Fibroblast of lung (primary cell): ENCODE data around the gene GRAMD4. TPM values are rescaled to one million over a fixed set of nuclear protein-coding genes. Genes with fewer than 3 reads are reported as not detected.

Experiments
- DNase-seq, 2 donors: peaks; one replicate each; pipeline versions ENCODE4 v3.0.0 to v3.0.0-alpha.2; 2010; ENCODE audit warnings: low read depth in 2 of 2
- H2AFZ ChIP-seq: 2 replicates; pipeline ENCODE4 v1.5.1; 2012; ENCODE audit warnings: low read length, control low read depth, inconsistent platforms
- H3K27ac ChIP-seq: 2 replicates; pipeline ENCODE4 v1.5.1; 2011; ENCODE audit warnings: low read length, control low read depth; ENCODE audit not compliant: insufficient read depth
- H3K27me3 ChIP-seq: 2 replicates; pipeline ENCODE4 v1.5.1; 2011; ENCODE audit warnings: mild to moderate bottlenecking, low read length; ENCODE audit not compliant: control insufficient read depth, insufficient read depth
- H3K36me3 ChIP-seq: 2 replicates; pipeline ENCODE4 v1.5.1; 2011; ENCODE audit warnings: low read length; ENCODE audit not compliant: control insufficient read depth, insufficient read depth
- H3K4me1 ChIP-seq: 2 replicates; pipeline ENCODE4 v1.5.1; 2011; ENCODE audit warnings: low read length; ENCODE audit not compliant: control insufficient read depth, insufficient read depth; ENCODE audit errors: extremely low read depth
- H3K4me2 ChIP-seq: 2 replicates; pipeline ENCODE4 v1.5.1; 2011; ENCODE audit warnings: low read length, control low read depth; ENCODE audit not compliant: insufficient read depth; ENCODE audit errors: extremely low read depth
- H3K4me3 ChIP-seq, 4 experiments: fragments of 200-600 bp in 1 of 4; sonication (generic) in 1 of 4; replicated peaks in 1 of 4; 2 replicates each; pipeline ENCODE4 v1.5.1; 2011 to 2016; ENCODE audit warnings: low read length in 4 of 4, low read depth in 3 of 4, mild to moderate bottlenecking in 3 of 4, control low read depth in 2 of 4, inconsistent platforms in 1 of 4, mixed read lengths in 1 of 4; ENCODE audit not compliant: insufficient read depth in 1 of 4; ENCODE audit errors: control extremely low read depth in 1 of 4
- H3K79me2 ChIP-seq: 2 replicates; pipeline ENCODE4 v1.5.1; 2012; ENCODE audit warnings: mild to moderate bottlenecking, low read length, inconsistent platforms; ENCODE audit not compliant: control insufficient read depth, insufficient read depth
- H3K9ac ChIP-seq: 2 replicates; pipeline ENCODE4 v1.5.1; 2011; ENCODE audit warnings: mild to moderate bottlenecking, low read length, control low read depth; ENCODE audit not compliant: insufficient read depth
- H3K9me3 ChIP-seq: 2 replicates; pipeline ENCODE4 v1.5.1; 2012; ENCODE audit warnings: low read depth, low read length; ENCODE audit not compliant: control insufficient read depth, insufficient read depth
- H4K20me1 ChIP-seq: 2 replicates; pipeline ENCODE4 v1.5.1; 2011; ENCODE audit warnings: low read length; ENCODE audit not compliant: control insufficient read depth, insufficient read depth; ENCODE audit errors: extremely low read depth
- EZH2 ChIP-seq: IDR thresholded peaks from 2 replicates; pipeline ENCODE4 v1.5.1; 2012; ENCODE audit warnings: low read length, control low read depth, mild to moderate bottlenecking; ENCODE audit errors: missing control alignments
- polyA plus RNA-seq, 2 donors: library from polyadenylated mRNA; depleted of rRNA in 1 of 2; stranded (reverse) in 1 of 2; unstranded in 1 of 2; fragments of >200 nt; gene quantifications; 2 replicates each; pipeline ENCODE4 v1.2.1, GENCODE V29; 2011 to 2012; ENCODE audit warnings: missing spikeins in 1 of 2
- total RNA-seq: library from RNA; depleted of rRNA; stranded (reverse); fragments of >200 nt; gene quantifications from 2 replicates; pipeline ENCODE4 v1.2.1, GENCODE V29; 2014
- TF ChIP-seq, protein P1 (sequence below), 2 donors: IDR thresholded peaks in 1 of 2; conservative IDR thresholded peaks in 1 of 2; 1 replicate in 1 of 2; 2 replicates in 1 of 2; pipeline ENCODE4 v1.5.1; 2011 to 2012; ENCODE audit warnings: low read length in 2 of 2, control low read depth in 1 of 2, inconsistent platforms in 1 of 2, low read depth in 1 of 2, mild to moderate bottlenecking in 1 of 2

Gene GRAMD4
- total and polyA plus RNA-seq, 2 donors (not counting 1 experiment from before 2014, with no cell fraction given), result 7.5 to 37.3 TPM

DNA sequence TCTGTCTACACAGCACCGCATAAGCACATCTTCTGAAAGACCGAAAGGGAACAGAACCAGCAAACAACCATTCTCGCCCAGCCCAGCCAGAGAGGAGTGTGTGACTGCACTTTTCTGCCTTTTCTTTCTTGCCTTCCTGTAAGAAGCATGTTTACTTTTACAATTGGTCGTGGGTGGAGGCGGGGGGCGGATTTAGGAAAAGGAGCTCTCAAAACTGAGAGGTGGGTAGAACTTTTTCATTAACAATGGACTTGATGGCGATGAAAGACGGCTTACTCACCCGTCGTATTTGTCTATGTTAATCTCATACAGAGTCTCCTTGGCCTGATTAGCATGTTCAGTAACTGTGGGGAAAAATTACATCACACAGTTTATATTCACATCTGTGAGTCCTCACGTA, 90.6 kb downstream of the GRAMD4 start:
- H3K4me3 ChIP-seq, result no peak overlapping the region
- peak in 1 of 2 donors; percentile 48 for DNase-seq
- peaks cover 4% of the 10 kb centered on the region for H3K79me2 ChIP-seq
- no peak overlapping the region for H3K27ac ChIP-seq
- H3K36me3 ChIP-seq, result peaks cover 16% of the 10 kb centered on the region
- TF ChIP-seq EZH2, result no peak
- TF ChIP-seq, protein P1, sequence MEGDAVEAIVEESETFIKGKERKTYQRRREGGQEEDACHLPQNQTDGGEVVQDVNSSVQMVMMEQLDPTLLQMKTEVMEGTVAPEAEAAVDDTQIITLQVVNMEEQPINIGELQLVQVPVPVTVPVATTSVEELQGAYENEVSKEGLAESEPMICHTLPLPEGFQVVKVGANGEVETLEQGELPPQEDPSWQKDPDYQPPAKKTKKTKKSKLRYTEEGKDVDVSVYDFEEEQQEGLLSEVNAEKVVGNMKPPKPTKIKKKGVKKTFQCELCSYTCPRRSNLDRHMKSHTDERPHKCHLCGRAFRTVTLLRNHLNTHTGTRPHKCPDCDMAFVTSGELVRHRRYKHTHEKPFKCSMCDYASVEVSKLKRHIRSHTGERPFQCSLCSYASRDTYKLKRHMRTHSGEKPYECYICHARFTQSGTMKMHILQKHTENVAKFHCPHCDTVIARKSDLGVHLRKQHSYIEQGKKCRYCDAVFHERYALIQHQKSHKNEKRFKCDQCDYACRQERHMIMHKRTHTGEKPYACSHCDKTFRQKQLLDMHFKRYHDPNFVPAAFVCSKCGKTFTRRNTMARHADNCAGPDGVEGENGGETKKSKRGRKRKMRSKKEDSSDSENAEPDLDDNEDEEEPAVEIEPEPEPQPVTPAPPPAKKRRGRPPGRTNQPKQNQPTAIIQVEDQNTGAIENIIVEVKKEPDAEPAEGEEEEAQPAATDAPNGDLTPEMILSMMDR (conservative IDR thresholded peaks at IDR 0.05 in 1 of 2, IDR thresholded peaks at IDR 0.05 in 1 of 2; ENCODE audit: low read depth in 1 of 2, low read length in 2 of 2), result no peak
- no peak overlapping the region for H2AFZ ChIP-seq
- peaks cover 2% of the 10 kb centered on the region for H3K4me1 ChIP-seq
- no peaks in the 10 kb centered on the region for H3K27me3 ChIP-seq
- H4K20me1 ChIP-seq, result no peaks in the 10 kb centered on the region
- no peaks in the 10 kb centered on the region for H3K9me3 ChIP-seq
- H3K9ac ChIP-seq, result no peak overlapping the region
- no peak overlapping the region for H3K4me2 ChIP-seq

DNA sequence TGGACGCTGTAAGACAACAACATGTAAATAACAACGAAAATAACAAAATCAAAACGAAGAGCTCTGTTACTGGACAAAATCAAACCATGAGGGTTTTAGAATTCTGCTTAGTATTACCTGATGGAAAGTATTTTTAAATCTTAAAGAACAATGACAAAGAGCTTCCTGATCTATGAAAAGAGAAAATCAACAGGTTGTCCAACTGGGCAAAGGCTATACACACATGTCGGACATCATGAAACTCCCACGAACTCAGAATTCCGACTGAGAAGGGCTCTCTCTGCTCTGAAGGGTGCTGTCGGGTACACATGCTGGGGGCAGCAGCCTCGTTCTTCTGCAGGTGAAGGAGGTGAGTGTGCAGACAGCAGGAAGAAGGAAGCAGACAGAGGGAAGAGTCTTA, 92.1 kb downstream of the GRAMD4 start:
- H3K27ac ChIP-seq, result no peak overlapping the region
- H3K9ac ChIP-seq, result no peak overlapping the region
- no peaks in the 10 kb centered on the region for H4K20me1 ChIP-seq
- peaks cover 2% of the 10 kb centered on the region for H3K4me1 ChIP-seq
- peaks cover 14% of the 10 kb centered on the region for H3K36me3 ChIP-seq
- TF ChIP-seq EZH2, result no peak
- TF ChIP-seq, protein P1 (conservative IDR thresholded peaks at IDR 0.05 in 1 of 2, IDR thresholded peaks at IDR 0.05 in 1 of 2; ENCODE audit: low read depth in 1 of 2, low read length in 2 of 2), result no peak
- H2AFZ ChIP-seq, result no peak overlapping the region
- no peak overlapping the region for H3K4me3 ChIP-seq
- H3K9me3 ChIP-seq, result no peaks in the 10 kb centered on the region
- no peaks in the 10 kb centered on the region for H3K27me3 ChIP-seq
- no peak for DNase-seq
- H3K4me2 ChIP-seq, result no peak overlapping the region
- peaks cover 4% of the 10 kb centered on the region for H3K79me2 ChIP-seq

DNA sequence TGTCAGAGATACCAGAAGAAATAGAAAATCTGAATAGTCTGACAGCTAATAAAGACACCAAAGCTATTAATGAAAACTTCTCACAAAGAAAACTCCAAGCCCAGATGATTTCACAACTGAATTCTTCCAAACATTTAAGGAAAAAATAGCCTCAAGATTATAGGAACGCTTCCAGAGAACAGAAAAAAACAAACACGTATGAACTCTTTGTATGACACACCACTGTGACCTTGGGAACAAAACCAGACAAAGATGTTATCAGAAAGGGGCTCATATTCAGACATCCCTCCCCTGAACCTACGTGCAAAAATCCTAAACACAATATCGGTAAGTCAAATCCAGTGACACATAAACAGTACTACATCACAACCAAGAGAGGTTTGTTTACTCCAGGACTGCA, 94.4 kb downstream of the GRAMD4 start:
- peaks cover 10% of the 10 kb centered on the region for H3K36me3 ChIP-seq
- no peak overlapping the region for H3K27ac ChIP-seq
- no peak overlapping the region for H3K4me3 ChIP-seq
- H4K20me1 ChIP-seq, result no peaks in the 10 kb centered on the region
- H3K9ac ChIP-seq, result no peak overlapping the region
- no peak for TF ChIP-seq EZH2
- TF ChIP-seq, protein P1 (conservative IDR thresholded peaks at IDR 0.05 in 1 of 2, IDR thresholded peaks at IDR 0.05 in 1 of 2; ENCODE audit: low read depth in 1 of 2, low read length in 2 of 2), result no peak
- peak; percentile 20 to 65 for DNase-seq
- peaks cover 2% of the 10 kb centered on the region for H3K4me1 ChIP-seq
- no peaks in the 10 kb centered on the region for H3K9me3 ChIP-seq
- no peak overlapping the region for H2AFZ ChIP-seq
- H3K27me3 ChIP-seq, result no peaks in the 10 kb centered on the region
- no peak overlapping the region for H3K4me2 ChIP-seq
- peaks cover 4% of the 10 kb centered on the region for H3K79me2 ChIP-seq
